WTC11 (cell line): ENCODE data around the gene GPR37L1. TPM values are rescaled to one million over a fixed set of nuclear protein-coding genes. Genes with fewer than 3 reads are reported as not detected.

Experiments used
- ATAC-seq: fragments of 200-7000 bp; cut with Tn5 transposase; 2 replicates; pipeline ENCODE4 v1.10.0; 2021; ENCODE audit warnings: mild to moderate bottlenecking, moderate library complexity
- CTCF ChIA-PET: fragments of 300-600 bp; sonication (Branson Sonifier 250); formaldehyde crosslinking; loops from one replicate; lab custom pipeline; 2021; ENCODE audit warnings: antibody characterized with exemption; lab: Charles Lee
- POLR2A ChIA-PET: fragments of 350-600 bp; sonication (Branson Sonifier 250); formaldehyde crosslinking; loops from one replicate; lab custom pipeline; 2021; ENCODE audit warnings: antibody characterized with exemption; lab: Charles Lee
- DNase-seq: peaks from one replicate; pipeline ENCODE4 v3.0.0; 2021; ENCODE audit warnings: low spot score
- H3K27ac Mint-ChIP-seq: 2 replicates; pipeline ENCODE4 v1.8.0; 2021; ENCODE audit warnings: mixed read lengths
- H3K27me3 Mint-ChIP-seq: 2 replicates; pipeline ENCODE4 v1.8.0; 2021; ENCODE audit warnings: low read depth, mild to moderate bottlenecking, moderate library complexity, mixed read lengths
- H3K36me3 Mint-ChIP-seq: 2 replicates; pipeline ENCODE4 v1.8.0; 2021; ENCODE audit warnings: mixed read lengths
- H3K4me1 Mint-ChIP-seq: 2 replicates; pipeline ENCODE4 v1.8.0; 2022; ENCODE audit warnings: mixed read lengths
- H3K4me3 Mint-ChIP-seq: 2 replicates; pipeline ENCODE4 v1.8.0; 2021; ENCODE audit warnings: mild to moderate bottlenecking, moderate library complexity, mixed read lengths
- H3K9me3 Mint-ChIP-seq: 2 replicates; pipeline ENCODE4 v1.8.0; 2021; ENCODE audit warnings: mixed read lengths
- AFF4 ChIP-seq: sonication (generic); formaldehyde crosslinking; IDR thresholded peaks from 2 replicates; pipeline ENCODE4 v1.8.1; 2023; ENCODE audit warnings: mild to moderate bottlenecking, missing genetic modification reagents, borderline replicate concordance
- AR ChIP-seq: fragments of 250-450 bp; sonication (Bioruptor Pico); IDR thresholded peaks from 2 replicates; pipeline ENCODE4 v1.9.0; 2021; ENCODE audit warnings: mild to moderate bottlenecking
- ARID4B ChIP-seq: sonication (generic); formaldehyde crosslinking; IDR thresholded peaks from 2 replicates; pipeline ENCODE4 v1.8.0; 2023; ENCODE audit warnings: missing genetic modification reagents, mild to moderate bottlenecking, borderline replicate concordance
- E2F5 ChIP-seq: sonication (generic); formaldehyde crosslinking; IDR thresholded peaks from 2 replicates; pipeline ENCODE4 v1.8.1; 2022; ENCODE audit warnings: mild to moderate bottlenecking, moderate library complexity, missing genetic modification reagents
- ELF4 ChIP-seq: sonication (generic); formaldehyde crosslinking; IDR thresholded peaks from 2 replicates; pipeline ENCODE4 v1.8.1; 2022; ENCODE audit warnings: low read depth, mild to moderate bottlenecking, moderate library complexity, missing genetic modification reagents
- HMGA2 ChIP-seq: fragments of 250-450 bp; sonication (Bioruptor Pico); IDR thresholded peaks from 2 replicates; pipeline ENCODE4 v1.4.0; 2021; ENCODE audit warnings: mild to moderate bottlenecking, moderate library complexity
- RELA ChIP-seq: sonication (generic); formaldehyde crosslinking; IDR thresholded peaks from 2 replicates; pipeline ENCODE4 v1.8.1; 2022; ENCODE audit warnings: missing genetic modification reagents, mild to moderate bottlenecking, borderline replicate concordance
- RORB ChIP-seq: fragments of 250-450 bp; sonication (Bioruptor Pico); IDR thresholded peaks from 2 replicates; pipeline ENCODE4 v1.9.0; 2021; ENCODE audit warnings: mild to moderate bottlenecking
- SMAD3 ChIP-seq: sonication (generic); formaldehyde crosslinking; IDR thresholded peaks from 2 replicates; pipeline ENCODE4 v1.8.0; 2022; ENCODE audit warnings: missing genetic modification reagents, mild to moderate bottlenecking, borderline replicate concordance
- SP1 ChIP-seq: sonication (generic); formaldehyde crosslinking; conservative IDR thresholded peaks from 2 replicates; pipeline ENCODE4 v1.8.1; 2022; ENCODE audit warnings: missing genetic modification reagents
- TEAD4 ChIP-seq: sonication (generic); formaldehyde crosslinking; IDR thresholded peaks from 2 replicates; pipeline ENCODE4 v1.8.0; 2022; ENCODE audit warnings: mild to moderate bottlenecking, missing genetic modification reagents
- TP53 ChIP-seq: sonication (generic); formaldehyde crosslinking; IDR thresholded peaks from 2 replicates; pipeline ENCODE4 v1.8.1; 2023; ENCODE audit warnings: mild to moderate bottlenecking, missing genetic modification reagents
- ZNF138 ChIP-seq: sonication (generic); formaldehyde crosslinking; conservative IDR thresholded peaks from 2 replicates; pipeline ENCODE4 v1.8.1; 2022; ENCODE audit warnings: mild to moderate bottlenecking, moderate library complexity, missing genetic modification reagents
- ZNF416 ChIP-seq: fragments of 250-450 bp; sonication (Bioruptor Pico); IDR thresholded peaks from 2 replicates; pipeline ENCODE4 v1.9.0; 2021; ENCODE audit warnings: mild to moderate bottlenecking, inconsistent platforms
- ZNF512 ChIP-seq: sonication (generic); formaldehyde crosslinking; IDR thresholded peaks from 2 replicates; pipeline ENCODE4 v1.8.1; 2022; ENCODE audit warnings: missing genetic modification reagents, borderline replicate concordance
- ZNF532 ChIP-seq: fragments of 250-450 bp; sonication (Bioruptor Pico); IDR thresholded peaks from 2 replicates; pipeline ENCODE4 v1.9.0; 2021; ENCODE audit warnings: mild to moderate bottlenecking, borderline replicate concordance
- ZNF671 ChIP-seq: fragments of 250-450 bp; sonication (Bioruptor Pico); IDR thresholded peaks from 2 replicates; pipeline ENCODE4 v1.8.0; 2021; ENCODE audit warnings: mild to moderate bottlenecking
- total RNA-seq: library from RNA; stranded (reverse); gene quantifications from 3 replicates; pipeline ENCODE4 v1.2.3, GENCODE V29; 2021

GPR37L1 gene
- total RNA-seq, 1 experiment from 2014 or later: 0.07 TPM

GRCh38 chr1:202165942-202166843 is 43.5 kb downstream of the GPR37L1 start:
- no peak overlapping the region for H3K27ac Mint-ChIP-seq
- H3K9me3 Mint-ChIP-seq: no peaks in the 10 kb centered on the region
- H3K4me1 Mint-ChIP-seq: peaks cover 29% of the 10 kb centered on the region
- no peak for ATAC-seq
- H3K27me3 Mint-ChIP-seq: no peaks in the 10 kb centered on the region; the same call in 1 of the 2 replicates
- DNase-seq: no peak
- POLR2A ChIA-PET: no interaction called here
- no peaks in the 10 kb centered on the region for H3K36me3 Mint-ChIP-seq
- CTCF ChIA-PET: interaction anchor here (0.9 to 6.0 kb wide), 9 partner anchors 8 to 71 kb away, joined by 3 to 73 read pairs (median 5); no protein-coding TSS in a partner anchor
- no peak overlapping the region for H3K4me3 Mint-ChIP-seq
- TF ChIP-seq RORB (CRISPR knock-in tag) (no peak), SP1 (CRISPR knock-in tag) (no peak), ZNF138 (CRISPR knock-in tag) (no peak), RELA (no peak), ZNF532 (CRISPR knock-in tag) (no peak), TEAD4 (CRISPR knock-in tag) (no peak), ZNF416 (no peak), TP53 (CRISPR knock-in tag) (no peak), SMAD3 (CRISPR knock-in tag) (no peak), AFF4 (no peak), HMGA2 (CRISPR knock-in tag) (no peak), ZNF512 (CRISPR knock-in tag) (no peak), AR (CRISPR knock-in tag) (no peak), ARID4B (CRISPR knock-in tag) (no peak), ZNF671 (CRISPR knock-in tag) (no peak), E2F5 (CRISPR knock-in tag) (no peak), ELF4 (no peak)
